ENCODE results near the gene PLSCR4.
"Not testable (repeated sequence)": the region's sequence is repeated elsewhere in the genome, so short reads cannot be mapped to it uniquely, and the experiment has no call there.

PLSCR4 gene

GRCh38 chr3:146246526-146246925 is 4.4 kb downstream of the PLSCR4 start:
- DNase-seq = no peak

GRCh38 chr3:146243559-146243958 is 7.3 kb downstream of the PLSCR4 start:
- no peak for DNase-seq

DNA sequence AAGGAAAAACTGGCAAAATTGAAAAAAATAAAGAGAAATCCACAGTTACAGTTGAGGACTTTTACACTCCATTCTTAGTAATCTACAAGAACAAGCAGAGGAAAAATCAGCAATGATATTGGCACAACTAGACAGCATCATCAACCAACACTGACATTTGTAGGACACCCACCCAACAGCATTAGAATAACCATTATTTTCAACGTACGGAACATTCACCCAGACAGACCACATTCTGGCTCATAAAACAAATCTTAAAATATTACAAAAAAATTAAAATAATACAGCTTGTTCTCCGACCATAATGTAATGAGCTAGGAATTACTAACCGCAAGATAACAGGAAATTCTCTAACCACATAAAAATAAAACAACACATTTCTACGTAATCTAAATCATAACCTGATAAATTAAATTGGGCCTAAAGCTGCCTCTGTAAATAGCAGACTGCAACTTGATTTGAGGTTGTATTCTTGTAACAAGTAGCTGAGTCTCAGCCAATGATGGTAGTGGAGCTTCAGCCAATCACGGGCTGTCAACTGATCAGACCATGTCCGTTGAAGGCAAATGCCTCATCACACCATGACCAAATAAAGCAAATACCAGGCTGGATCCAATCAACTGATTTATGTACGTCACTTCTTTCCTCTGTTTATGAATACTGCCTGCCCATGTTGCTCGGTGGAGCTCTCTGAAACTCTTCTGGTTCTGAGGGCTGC is 9.2 kb downstream of the PLSCR4 start:
- DNase-seq = no peak

- DNase-seq = no peak
Observed at GRCh38 chr3:146233487-146233886, 17.4 kb downstream of the PLSCR4 start.

- no peak for DNase-seq
Observed at GRCh38 chr3:146227486-146227885, 23.4 kb downstream of the PLSCR4 start.

DNA sequence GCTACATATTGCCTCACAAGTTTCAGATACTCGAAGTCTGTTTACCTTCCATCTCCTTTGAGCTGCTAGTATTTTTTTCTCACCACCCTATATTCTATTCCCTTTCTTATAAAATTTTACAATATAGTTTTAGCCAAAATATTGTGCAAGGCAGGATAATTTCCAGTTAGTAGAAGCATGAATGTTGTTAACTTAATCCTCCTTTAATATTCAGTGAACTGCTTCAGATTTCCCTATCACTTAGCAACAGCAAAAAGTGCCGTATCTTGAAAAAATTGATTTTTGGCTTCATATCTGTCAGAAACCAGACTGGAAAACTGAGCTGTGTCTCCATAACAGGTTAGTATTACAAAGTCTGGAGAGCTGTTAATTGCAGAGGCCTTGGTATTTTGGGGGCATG is 24.0 kb downstream of the PLSCR4 start:
- no peak for DNase-seq

- DNase-seq = not testable (repeated sequence)
Observed at GRCh38 chr3:146225458-146225857, 25.4 kb downstream of the PLSCR4 start.

DNA sequence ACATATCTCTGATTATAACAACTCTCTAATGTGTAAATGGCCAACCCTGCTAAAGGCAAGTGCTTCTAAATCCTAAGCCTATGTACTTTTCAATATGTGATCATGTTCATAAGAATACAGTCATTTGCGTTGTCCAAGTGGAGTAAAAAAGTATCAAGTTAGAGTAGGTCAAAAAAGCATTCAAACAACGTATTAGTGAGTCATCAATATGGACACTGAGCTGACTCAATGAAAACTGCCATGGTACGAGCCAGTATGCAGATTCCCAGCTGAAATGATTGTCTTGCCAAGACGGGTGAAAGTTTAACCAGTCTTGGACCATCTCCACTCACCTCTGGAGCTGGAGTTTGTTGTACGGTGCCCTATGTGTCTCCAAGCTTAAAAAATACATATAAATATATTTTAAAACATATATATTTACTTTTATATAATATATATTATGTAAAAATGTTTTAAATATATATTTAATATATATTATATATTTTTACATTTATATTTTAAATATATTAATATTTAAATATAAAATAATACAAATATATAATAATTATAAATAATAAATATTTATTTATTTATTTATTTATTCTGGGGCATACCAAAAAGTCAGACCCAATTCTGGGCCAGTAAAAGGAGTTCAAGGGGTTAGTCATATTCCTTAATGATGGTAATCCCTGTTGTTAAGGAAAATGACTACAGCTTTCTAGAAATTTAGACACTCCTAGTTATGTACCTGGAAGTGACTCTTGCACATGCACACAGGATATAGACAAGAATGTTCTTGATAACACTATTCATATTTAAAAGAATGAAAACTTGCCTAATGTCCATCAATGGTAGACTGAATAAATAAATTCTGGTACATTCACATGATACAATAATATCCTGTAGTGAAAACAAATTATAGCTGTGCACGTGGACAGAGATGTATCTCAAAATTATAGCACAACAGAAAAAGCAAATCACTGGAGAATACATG is 27.2 kb downstream of the PLSCR4 start:
- DNase-seq = no peak

DNA sequence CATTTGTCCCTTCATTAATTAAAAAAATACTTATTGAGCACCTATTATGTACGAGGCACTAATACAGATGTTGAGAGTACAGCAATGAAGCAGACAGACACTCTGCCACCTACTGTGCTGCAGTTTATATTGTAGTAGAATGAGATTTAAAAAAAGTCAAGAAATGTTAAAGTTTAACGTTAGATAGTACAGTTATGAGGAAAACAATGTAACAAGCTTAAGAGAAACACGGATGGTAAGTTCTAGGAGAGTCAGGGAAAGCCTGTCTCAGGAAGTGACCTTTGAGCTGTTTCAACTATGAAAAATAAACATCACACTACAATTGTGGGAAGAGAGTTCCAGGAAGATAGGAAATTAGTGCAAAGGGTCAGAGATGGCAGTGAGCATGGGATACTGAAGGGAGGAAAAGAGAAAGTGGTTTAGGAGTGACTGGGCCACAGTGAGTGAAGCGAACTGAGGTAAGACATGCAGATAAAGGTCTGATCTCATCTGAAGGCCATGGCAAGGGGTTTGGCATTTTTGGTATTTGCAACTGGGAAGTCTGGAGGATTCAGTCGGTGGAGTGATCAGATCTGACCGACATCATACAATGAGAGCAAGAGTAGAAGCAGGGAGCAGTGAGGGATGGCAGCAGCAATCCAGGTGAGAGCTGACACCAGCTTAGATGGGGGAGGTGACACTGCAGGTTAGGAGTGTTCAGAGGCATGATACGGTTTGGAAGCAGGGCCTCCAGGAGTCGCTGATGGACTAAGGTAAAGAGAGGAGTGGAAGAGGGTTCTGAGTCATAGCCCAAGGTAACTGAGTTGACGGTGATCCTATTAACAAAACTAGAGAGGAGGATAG is 28.5 kb downstream of the PLSCR4 start:
- no peak for DNase-seq

DNA sequence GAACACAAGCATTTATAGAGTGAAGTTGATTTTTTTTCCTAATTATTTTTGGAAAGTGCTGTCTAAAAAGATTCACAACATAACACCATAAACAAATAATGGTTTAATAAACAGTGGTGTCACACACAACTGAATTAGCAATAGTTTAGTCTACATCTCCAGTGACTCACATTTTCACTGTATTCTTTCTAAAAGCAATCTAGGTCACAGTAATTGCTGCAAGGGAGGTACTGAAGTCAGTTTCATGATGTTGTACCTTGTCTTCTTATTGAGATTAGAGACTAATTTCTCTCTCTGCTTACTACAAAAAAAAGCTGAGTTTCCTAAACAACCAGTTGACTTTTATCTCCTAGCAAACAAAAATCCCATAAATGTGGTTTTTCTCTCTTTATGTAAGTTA is 29.6 kb downstream of the PLSCR4 start:
- no peak for DNase-seq

GRCh38 chr3:146218880-146219866 is 31.7 kb downstream of the PLSCR4 start:
- DNase-seq = peak; percentile 9

DNA sequence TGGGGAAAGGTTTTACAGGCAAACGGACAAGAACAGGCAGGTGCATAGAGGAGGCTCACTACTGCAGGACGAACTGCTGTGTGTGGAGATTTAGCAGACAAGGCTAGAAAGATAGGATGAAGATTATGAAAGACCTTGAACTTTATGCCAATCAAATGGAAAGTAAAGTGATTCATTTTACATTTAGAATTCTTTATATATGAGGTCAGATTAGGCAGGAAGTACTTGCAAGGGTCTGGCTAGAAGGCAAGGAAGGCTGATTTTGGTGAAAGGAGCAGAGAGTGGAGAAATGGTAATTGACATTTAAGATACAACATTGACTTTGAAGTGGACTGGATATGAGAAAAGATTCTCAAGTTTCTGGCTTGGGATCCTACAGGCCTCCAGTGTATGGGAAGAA is 33.6 kb downstream of the PLSCR4 start:
- DNase-seq = no peak

- DNase-seq = no peak
Observed at GRCh38 chr3:146214493-146214892, 36.4 kb downstream of the PLSCR4 start.

GRCh38 chr3:146209371-146209770 is 41.5 kb downstream of the PLSCR4 start:
- no peak for DNase-seq

- DNase-seq = no peak
Observed at GRCh38 chr3:146203776-146204175, 47.1 kb downstream of the PLSCR4 start.

DNA sequence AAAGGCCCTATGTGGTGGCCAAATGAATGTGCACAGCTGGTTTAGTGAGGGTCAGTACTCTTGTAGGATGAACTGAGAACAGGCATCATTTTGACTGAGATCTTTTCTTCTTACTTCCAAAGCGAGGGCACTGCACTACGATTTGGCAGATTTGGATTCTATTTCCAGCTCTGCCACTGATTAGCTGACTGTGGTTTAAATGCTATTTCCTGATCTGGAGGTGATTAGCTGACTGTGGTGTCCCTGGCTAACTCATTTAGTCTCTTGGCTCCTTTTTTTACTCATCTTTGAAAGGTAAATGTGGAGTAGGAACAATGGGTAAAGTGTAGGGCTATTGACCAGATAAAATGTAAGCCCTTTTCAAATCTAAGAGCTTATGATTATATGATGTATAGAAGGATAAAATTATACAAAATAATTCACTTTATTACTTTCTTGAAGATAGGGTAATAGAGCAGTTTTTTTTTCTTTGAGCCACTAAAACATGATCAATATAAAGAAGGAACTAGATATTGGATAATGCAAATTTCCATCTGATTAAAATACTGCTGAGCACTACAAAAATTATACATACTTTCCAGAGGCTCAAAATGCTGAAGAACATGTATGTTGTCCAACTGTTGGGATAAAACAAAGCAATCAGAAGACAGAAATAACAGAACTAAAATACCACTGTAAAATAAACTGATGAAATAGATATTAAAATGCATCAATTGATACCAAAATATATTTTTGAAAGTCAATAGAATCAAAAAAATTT is 50.3 kb downstream of the PLSCR4 start:
- no peak for DNase-seq

GRCh38 chr3:146199762-146200161 is 51.1 kb downstream of the PLSCR4 start:
- no peak for DNase-seq

GRCh38 chr3:146196789-146197188 is 54.1 kb downstream of the PLSCR4 start:
- DNase-seq = no peak

- no peak for DNase-seq
Observed at GRCh38 chr3:146195605-146196004, 55.3 kb downstream of the PLSCR4 start.

GRCh38 chr3:146195030-146195429 is 55.9 kb downstream of the PLSCR4 start:
- DNase-seq = no peak

DNA sequence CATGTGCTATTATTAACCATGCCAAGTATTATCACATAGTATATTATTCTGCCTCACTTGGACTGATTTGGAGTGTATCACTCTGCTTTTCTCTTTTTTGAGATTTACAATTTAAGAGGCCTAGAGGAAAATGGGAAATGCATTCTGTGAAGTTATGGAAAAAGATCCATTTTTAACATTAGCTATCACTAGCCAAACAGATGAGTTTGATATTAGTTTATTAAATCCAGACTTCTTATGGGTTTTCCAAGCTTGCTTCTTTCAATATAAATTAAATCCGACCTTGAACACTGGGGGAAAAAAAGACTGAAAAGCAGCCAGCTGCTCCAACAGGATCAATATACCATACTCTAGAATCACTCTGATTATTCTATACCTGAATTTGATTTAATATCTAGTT is 59.9 kb downstream of the PLSCR4 start:
- no peak for DNase-seq

Measured in activated CD4-positive, alpha-beta T cell treated with anti-CD3 and anti-CD28 coated beads for 1 hour (primary cell).